Ammon's horn (tissue), 1 donor: ENCODE data around the gene SYT6.
A peak's percentile ranks its signal among the peaks of the same experiment; 100 is the strongest.

Experiments
- DNase-seq: peaks from one replicate; pipeline ENCODE4 v3.0.0-alpha.2; 2016; ENCODE audit warnings: low spot score

Gene SYT6

DNA sequence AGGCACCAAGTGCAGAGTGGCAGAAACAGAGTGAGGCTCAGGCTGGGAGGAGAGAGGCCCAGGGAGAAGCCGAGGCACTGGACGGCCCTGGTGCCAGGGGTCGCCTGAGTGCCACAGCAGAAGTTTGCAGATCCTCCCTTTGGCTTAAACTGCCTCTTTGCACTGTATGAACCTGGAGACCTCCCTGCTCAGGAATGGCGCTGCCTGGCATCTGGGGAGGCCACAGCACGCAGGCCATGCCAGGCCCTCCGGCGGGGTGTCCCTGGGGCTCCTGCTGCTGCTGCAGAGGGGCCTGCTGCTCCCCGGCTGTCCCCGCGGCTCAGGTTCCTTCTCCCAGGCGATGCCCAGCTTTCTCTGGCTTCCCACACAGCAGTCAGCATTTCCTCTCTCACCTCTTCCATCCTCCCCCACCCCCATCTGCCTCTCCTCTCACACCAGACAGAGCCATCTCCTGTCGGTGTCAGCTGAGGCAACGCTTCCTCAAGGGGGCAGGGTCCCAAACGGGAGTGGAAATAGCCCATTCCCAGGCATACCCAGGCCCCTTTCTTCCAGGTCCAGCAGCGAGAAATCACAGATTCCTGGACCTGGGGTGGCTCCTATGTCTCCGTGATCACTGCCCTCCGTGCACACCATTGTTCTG, 35.2 kb downstream of the SYT6 start:
- DNase-seq: no peak

DNA sequence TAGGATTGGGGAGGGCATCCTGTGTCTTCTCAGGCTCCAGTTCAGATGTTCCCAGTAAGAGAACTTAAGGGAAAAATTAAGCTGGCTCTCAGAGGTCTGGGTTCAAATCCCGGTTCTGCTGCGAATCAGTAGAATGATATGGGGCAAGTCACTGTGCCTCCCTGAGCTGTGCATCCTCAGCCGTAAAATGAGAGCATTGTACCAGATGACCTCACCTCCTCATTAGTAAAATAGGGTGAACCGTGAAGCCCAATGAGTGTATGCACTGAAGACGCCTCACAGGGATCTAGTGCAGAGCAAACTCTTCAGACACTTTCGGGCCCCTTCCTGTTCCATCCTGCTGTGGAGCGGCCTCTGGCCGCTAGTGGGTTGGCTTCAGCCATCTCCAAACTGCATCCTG, 36.0 kb downstream of the SYT6 start:
- no peak for DNase-seq

DNA sequence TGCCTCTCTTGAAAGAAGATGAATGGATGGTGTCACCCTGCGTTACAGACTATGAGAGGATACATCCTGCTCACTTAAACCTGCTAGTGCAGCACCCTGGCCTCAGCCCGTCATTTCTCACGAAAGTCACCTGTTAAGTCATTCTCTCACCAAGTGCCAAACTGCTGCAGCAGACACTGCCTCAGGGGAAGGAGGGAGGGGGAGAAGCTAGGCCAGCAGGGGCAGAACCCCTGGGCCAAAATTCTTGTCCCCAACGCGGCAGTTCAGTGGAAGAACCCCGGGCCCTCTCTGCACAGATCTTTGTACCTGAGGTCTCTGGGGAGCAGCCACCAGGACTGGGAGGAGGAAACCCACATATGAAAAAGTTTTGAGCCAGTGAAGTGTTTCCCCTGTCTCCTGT, 37.6 kb downstream of the SYT6 start:
- no peak for DNase-seq

DNA sequence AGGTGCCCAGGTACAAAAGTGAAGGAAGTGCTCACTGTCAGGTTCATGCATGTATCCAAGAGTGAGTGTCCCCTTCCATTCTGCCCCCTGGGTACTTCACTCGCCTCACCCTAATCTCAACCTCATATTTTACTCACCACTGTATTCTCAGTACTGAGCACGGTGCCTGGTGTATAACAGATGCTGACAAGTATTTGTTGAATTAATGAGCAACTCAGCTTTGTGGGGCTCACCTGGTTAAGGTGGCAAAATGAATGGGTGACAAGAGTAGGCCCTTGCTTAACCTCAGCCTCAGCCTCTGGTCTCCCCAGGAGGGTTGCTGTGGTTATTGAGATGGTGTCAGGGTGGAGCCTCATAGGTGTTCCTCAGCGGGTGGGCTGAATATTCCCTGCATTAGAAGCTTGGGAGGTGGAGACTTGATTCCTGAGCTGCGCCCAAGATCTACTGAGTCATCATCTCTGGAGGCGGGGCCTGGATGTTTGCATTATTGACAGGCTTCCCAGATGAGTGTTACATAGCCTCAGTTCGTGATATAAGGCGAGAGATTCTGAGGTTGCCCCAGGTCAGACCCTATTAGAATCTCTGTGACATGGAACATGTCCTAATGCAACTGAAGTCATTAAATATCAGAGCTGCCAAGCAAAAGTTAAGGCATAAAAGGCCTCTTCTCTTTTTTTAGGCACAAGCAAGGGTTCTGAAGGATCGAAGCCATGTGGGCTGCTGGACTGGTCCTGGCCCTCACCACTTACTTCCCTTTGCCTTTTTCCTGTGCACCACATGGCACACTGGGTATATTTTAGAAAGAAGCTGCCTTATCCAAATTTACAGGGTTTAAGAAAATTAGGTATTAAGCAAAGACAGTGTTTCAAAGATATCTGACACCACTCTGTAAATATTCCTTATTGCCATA, 39.2 kb downstream of the SYT6 start:
- peak; percentile 44 for DNase-seq

DNA sequence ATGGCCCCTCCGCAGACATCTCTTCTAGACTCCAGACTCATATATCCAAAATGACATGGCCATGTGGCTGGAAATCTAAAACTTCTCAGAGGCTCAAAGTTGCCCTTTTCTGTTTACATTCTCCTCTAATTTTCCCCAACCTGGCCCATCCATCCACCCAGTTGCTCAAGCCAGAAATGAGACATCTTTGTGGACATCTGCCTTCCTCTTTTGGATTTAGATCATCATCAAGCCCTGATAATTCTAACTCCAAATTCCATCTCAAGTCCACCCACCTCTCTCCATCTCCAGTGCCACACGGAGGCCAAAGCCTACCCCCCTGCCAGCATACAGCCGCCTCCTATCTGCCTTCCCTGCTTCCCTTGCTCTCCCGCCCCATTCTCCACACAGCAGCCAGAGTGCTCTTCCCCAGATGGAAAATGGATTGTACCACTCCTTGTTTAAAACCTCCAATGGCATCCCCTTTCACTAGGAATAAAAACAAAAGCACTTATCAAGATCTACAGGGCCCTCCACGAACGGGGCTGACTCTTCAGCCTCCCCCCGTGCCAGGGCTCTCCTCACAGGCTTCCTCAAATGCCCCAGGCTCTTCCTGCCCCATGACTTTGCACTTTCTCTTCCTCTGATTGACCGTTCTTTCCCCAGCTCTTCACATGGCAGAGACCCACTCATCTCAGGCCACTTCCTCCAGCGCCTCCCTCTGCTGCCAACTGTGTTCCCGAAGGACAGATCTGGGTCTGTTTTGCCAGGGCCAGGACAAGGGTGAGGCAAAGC, 40.1 kb downstream of the SYT6 start:
- peak; percentile 74 for DNase-seq

DNA sequence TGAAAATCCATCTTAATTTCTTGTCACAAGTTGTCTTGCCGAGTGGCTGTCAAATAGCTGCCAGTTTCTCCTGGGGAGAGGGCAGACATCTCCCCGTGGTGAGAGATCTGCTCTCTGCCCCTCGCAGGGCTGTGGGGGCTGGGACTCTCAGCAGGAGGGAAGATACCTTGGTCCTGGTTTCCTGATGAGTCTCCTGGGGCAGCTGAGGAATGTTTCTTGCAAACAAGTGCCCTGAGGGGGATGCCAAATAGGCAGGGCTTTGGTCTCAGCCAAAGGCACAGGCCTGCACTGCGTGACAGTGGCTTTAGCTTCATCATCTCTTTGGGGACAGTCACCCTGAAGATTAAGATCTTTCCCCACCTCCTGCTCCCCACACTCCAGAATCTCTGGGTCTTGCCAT, 40.9 kb downstream of the SYT6 start:
- DNase-seq: no peak

DNA sequence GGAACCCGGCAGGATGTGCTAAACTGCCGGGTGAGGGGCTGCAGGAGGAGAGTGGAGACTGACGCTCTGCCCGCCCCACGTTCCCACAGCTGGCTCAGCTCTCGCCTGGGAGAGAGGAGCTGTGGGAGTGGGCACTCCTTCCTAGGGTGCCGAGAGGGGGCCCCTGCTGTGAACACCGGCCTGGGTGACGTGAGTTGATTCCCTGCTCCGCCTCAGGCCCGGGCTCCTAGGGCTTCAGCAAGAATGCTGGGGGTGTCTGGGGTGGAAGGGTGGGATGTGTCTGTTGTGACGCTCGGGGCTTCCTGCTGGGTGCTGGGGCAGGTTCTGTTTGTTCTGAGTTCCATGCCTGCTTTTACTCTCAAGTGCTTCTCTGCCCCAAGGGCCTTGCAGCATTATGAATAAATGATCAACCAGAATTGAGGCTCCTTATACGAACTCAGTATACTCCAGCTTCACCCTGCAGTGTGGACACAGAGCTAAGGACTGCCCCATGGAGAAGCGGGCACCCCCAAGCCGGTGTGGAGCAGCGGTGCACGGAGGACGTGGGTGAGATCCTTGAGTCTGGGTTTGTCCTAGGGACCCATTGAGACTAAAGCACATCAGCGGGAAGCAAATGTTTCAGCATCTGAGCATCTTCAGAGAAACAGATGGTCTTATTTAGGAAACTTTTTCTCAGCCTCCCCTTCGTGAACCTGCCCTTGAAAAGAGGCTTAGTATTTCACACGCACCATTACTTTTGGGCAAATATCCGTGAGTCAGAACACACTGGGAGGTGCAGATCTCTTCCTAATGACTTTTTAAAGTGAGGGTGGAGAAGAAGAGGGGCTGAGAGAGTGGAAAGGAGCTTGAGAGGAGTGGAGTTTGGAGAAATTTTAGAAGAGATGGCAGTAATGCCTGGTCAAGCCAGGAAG, 41.7 kb downstream of the SYT6 start:
- DNase-seq: no peak

DNA sequence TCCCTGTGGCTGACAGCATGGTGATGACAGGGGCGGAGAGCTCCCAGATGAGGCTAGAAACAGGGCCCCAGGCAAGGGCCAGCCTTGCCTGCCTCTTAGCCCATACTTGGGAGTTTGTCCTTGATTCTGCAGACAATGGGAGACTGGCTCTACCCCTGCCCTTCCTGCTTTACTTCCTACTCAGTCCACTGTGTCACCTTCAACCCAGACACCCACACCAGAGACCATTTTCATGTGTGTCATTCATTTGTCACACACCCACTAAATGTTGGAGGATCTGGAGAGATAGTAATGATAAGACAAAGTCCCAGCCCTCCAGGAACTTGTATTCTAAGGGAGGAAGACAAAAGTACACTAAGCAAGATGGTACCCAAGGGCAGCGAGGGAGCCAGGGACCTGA, 43.7 kb downstream of the SYT6 start:
- no peak for DNase-seq

DNA sequence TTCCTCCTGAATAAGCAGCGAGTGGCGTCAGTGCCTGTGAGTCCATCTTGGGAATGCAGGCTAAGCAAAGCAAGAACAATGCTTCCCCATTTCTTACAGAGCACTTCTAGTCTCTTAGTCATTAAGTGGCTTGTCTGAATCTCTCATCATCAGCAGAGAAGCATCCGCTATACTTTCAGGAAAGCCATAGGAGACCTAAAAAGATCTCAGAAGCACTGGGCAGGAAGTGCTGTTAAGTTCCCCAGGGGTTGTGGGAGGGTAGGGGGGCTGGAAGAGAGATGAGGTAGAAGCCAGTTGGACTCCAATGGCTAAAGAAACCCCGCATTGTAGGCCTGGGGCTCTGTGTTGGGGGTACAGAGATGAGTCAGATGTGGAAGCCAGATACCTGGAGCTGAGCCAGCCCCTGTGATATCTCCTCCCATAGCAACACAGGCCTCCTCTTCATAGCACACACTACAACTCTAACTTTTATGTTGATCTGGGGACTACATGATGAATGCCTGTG, 44.9 kb downstream of the SYT6 start:
- peak; percentile 48 for DNase-seq

DNA sequence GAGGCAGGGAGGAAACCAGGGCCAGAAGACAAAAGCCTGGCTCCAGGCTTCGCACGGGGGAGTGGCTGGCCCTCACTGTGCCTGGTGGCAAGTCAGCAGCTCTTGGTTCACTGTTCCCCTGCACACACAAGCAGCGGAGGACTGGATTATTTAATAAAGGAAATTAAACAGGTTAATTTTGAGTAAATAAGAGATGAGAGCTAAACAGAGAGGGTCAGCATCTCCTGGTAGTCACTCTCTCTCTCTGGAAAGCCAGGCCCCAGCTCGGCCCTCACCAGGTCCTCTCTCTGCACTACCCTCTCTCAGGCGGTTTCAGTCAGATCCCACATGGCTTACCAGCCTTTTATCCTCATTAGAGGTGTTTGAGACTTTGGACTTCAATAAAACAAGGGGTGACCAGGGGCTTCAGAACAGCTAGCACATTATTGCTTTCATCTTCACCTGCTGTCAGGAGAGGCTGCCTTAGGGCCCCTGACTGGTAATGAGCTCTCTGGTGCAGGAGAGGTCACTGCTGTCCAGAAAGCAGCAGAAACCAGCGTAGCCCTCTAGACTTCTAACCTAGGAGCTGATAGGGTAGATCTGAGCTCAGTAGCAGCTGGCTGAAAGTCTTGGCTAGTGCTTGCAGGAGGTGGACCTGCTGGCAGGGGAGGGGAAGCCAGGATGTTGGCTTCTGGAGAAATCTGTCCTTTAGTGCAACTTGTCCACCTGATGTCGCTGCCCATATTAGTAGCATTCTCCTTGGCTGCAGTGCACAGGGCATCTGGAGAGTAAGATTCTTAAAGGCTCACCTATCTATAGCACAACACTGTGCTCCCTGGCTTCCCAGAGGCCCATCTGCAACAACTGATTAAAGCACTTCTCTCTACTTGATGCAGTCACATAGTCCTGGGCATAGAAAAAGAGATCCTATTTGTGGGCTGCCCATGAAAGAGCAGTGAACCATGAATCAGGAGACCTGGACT, 45.9 kb downstream of the SYT6 start:
- no peak for DNase-seq

DNA sequence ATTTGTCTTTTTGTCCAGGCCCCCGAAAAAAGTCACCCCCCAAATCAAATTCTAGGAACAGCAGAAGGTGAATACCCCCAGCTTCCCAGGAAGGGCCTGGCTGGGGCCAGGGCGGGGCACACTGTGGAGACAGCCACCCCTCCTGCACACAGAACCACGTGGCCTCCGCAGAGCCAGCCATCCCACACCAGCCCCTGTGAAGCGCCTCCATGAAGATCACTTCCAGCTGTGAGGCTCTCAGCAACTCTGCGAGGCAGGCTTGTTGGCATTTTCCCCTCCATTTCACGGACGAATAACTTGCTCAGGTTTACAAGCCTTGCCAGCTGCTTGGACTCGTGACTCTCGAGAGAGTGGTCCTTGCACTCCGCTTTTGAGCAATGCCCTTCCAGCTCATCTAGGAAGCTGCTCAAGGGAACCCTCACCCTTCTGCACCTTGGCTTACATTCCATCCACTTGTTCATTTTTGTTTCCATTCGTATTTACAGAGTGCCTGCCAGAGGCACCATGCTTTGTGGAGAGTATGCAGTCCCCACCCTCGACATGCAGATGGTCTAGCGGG, 48.2 kb downstream of the SYT6 start:
- DNase-seq: no peak

DNA sequence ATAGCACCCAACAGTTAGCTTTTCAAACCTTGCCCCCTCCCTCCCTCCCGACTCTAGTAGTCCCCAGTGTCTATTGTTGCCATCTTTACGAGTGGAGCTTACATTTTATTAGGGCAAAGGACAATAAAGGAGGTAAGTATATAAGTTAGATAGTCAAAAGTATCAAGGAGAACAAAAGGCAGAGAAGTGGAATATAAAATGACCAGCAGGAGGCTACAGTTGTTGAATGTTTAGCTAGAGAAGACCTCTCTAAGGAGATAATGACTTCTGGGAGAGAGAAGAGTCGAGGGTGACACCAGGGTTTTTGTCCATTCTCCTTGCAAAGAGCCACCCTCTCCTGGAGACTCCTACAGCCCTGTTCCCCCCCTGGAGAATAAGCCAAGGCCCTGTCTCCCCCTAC, 48.7 kb downstream of the SYT6 start:
- DNase-seq: no peak

DNA sequence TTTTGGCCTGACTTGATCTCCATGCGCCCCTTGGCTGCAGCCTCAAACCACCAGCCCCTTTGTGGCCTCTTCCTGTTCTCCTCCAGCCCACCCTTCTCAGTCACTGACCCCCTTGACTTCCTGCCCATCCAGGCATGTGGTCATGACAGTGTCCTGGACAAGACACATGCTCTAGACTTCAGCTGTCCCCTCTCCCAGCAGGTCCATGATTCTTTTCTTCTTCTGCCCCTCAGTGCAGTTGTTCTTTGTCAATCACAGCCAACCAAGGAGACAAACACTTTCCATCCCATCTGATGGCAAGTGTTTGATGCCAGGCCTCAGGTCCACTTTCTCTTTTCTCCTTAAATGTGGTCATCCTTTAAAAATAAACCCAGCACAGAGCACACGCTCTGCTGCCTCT, 49.7 kb downstream of the SYT6 start:
- peak; percentile 38 for DNase-seq

DNA sequence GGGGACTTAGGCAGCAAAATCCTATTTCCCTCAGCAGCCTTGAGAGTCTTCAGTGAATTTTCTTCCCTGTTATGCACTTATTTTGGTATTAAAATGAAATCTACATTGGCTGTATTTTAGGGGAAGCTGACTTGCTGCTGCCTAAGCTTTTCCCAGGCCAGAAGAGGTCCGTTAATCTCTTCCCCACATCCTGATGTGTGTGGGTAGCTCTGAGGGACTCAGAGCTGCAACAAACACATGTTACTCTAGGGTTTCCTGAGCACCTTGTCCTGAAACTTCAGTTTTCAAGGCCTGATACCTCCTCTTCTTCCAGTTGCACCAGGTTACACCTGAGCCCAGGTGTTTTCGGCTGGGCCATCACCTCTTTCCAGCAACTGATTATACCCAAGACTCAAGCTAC, 51.5 kb downstream of the SYT6 start:
- DNase-seq: no peak

DNA sequence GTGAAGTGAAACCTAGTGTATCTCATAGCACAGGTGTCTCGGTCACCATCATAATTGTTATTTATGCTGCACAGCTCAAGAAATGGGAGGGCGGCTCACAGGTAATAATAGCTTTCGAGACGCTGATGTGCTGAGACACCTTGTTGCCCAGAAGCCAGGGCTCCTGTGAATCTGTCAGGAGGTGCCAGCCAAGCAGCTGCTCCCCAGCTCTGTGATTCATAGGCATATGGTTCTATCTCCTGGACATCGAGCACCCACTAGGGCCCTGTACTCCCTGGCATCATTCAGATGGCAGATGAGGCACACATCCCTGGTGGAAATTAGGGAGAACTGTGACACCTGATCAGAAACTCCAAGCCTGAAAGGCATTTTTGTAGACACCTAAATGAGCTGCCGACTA, 53.5 kb downstream of the SYT6 start:
- no peak for DNase-seq

DNA sequence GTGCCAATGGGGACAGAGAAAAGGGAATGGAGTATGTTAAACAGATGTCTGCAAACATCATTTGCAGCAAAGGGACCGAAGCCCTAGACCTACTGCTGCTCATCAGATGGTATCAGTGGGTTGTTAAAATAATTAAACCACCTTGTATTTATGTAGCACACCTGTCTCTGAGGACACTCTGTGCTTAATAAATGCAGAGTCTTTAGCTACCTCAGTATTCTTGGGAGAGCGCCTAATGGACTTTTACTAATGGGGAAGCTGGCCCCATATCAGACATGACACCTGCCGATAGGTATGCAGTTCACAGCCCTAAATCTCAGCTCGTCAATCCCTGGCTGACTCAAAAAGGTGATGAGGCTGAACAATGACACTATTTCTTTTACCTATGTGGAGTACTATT, 54.4 kb downstream of the SYT6 start:
- DNase-seq: no peak

DNA sequence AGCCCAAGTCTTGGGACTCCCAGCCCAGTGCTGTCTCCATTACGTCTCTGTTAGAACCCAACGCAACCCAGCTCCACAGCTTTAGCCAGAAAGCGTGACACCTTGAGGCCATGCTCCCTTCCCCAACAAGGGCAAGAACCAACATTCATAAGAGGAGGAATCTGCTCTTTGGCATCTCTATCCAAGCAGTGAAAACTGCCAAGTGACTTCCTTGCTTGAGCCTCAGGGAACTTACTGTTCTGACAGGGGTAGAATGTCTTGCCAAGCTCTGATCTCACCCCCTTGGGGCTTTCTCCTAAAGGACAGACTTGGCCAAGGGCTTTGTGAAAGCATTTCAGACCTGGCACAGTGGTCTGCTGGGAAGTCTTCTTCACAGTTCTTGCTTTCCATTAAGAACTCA, 56.6 kb downstream of the SYT6 start:
- no peak for DNase-seq

DNA sequence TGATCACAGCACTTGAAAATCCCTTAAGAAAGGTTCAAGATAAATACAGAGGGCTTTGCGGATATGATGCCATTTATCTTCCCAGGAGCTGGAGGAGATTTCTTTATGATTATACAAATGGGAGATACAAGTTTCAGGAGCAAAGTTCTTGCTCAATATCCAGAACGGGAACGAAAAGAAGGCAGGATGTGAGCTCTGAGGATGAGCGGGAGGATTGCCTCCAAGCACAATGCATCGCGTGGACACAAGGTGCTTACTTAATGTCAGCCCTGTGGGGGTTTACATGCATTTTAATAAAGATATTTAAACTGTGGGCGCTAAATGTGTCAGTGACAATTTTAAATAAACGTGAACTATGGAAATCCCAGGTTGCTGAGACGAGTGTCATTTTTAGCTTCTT, 59.0 kb downstream of the SYT6 start:
- no peak for DNase-seq

DNA sequence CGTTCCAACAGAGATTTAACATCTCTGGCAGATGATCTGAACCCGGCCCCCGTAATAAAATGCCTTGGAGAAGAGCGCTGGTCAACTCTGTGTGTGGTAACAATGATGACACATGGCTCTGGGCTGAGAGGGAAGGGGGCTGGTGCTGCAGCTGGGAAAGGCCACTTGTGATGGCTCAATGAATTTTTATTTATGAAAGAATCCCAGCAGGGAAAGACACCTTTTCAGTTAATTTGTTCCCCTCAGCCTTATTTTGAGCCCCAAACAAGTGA, 59.4 kb downstream of the SYT6 start:
- DNase-seq: no peak

DNA sequence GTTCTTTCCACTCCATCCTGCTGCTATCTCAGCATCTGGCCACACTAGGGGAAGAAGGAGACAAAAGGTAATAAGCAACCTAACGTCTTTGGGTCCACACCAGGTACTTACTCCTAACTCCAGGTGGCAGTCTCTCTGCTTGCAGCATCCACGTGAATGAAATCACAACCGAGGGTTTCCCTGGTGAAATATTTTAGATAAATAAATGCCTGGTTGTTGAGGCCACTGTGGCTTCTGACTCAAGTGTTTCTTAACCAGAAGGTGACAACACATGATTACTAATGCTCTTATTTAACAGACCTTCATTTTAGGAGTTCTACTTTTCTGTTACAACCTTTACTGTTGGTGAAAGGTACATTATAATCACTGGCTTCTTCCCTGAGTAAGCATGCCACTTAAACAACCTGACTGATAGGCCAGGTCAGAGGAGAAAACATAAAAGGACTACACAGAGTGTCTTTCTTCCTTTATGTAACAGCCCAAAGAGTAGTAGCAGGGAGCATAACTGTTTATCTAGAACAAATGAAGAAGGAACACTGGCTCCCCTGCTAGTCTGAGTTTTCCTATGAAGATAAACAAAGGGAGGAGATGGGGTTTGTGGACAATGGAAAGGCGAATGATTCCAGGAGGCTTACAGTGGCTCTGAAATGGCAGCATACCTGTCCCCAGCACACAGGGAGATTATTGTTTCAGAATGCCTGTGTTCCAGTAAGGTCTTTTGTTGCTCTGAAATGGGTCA, 59.9 kb downstream of the SYT6 start:
- no peak for DNase-seq
